Measurements from ENCODE around the gene RNU6-9.

Gene RNU6-9

DNA sequence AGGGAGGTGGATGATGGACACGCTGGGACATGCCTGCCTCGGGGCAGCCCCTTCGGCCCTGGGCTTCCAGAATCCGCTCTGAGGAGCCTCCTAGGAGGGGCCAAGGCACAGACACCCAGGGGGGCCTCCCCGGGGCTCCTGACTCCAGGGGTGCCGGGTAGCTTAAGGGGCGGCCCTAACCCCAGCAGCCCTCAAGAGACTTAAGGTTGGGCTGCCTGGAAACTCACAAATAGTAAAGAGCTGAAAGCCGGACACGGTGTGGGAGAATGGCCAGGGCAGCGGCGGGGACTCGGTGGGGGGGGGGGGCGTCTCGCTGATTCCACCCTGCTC, 40.2 kb downstream of the RNU6-9 start:
- TF ChIP-seq Cebpa-rat (IDR thresholded peaks at IDR 0.05), result no peak
- Histone ChIP-seq H3K36me3 (peaks cover 43 to 97% (median 64%) of the 10 kb centered on the region in 11 experiments), H4K20me1 (peaks cover 77 to 97% (median 88%) of the 10 kb centered on the region in 11 experiments), H3K4me1 (peaks cover 46 to 93% (median 66%) of the 10 kb centered on the region in 10 experiments), H3K27me3 (no peaks in the 10 kb centered on the region), H3K27ac (peak overlapping the region; percentile 32 to 68 (median 55); a peak in 19 of 22 replicates), H3K9me3 (replicated peaks in 1 of 11) (peaks cover 0 to 10% (median 6%) of the 10 kb centered on the region in 11 experiments; a peak in 12 of 22 replicates), H3K4me3 (peak overlapping the region in 9 of 10 experiments; percentile 4 to 59 (median 44); a peak in 15 of 20 replicates), H3K4me2 (peak overlapping the region; percentile 80 to 99 (median 94)), H3K9ac (peak overlapping the region; percentile 48 to 68 (median 59); a peak in 20 of 22 replicates)

GRCh38 chr19:934197-934840, 41.0 kb downstream of the RNU6-9 start:
- Histone ChIP-seq H3K9me3 (replicated peaks in 1 of 11) (peaks cover 0 to 10% (median 6%) of the 10 kb centered on the region in 11 experiments; a peak in 12 of 22 replicates), H3K4me2 (peak overlapping the region; percentile 80 to 99 (median 94)), H3K27ac (peak overlapping the region in 9 of 11 experiments; percentile 7 to 68 (median 46); a peak in 9 of 22 replicates), H3K27me3 (no peaks in the 10 kb centered on the region), H3K9ac (peak overlapping the region in 10 of 11 experiments; percentile 25 to 68 (median 48); a peak in 17 of 22 replicates), H3K4me1 (peaks cover 50 to 96% (median 68%) of the 10 kb centered on the region in 10 experiments), H3K4me3 (peak overlapping the region in 2 of 10 experiments; percentile 45 to 53; a peak in 3 of 20 replicates), H3K36me3 (peaks cover 40 to 98% (median 65%) of the 10 kb centered on the region in 11 experiments), H4K20me1 (peaks cover 80 to 99% (median 91%) of the 10 kb centered on the region in 11 experiments)
- no peak for TF ChIP-seq Cebpa-rat (IDR thresholded peaks at IDR 0.05)

- Histone ChIP-seq H3K4me2 (peak overlapping the region; percentile 80 to 99 (median 94)), H4K20me1 (peaks cover 86 to 99% (median 93%) of the 10 kb centered on the region in 11 experiments), H3K4me1 (peaks cover 57 to 97% (median 73%) of the 10 kb centered on the region in 10 experiments), H3K9ac (peak overlapping the region in 10 of 11 experiments; percentile 25 to 68 (median 44); a peak in 15 of 22 replicates), H3K36me3 (peaks cover 34 to 98% (median 65%) of the 10 kb centered on the region in 11 experiments), H3K27ac (peak overlapping the region in 9 of 11 experiments; percentile 7 to 68 (median 46); a peak in 12 of 22 replicates), H3K4me3 (peak overlapping the region in 2 of 10 experiments; percentile 15 to 53; a peak in 2 of 20 replicates), H3K27me3 (no peaks in the 10 kb centered on the region), H3K9me3 (replicated peaks in 1 of 11) (peaks cover 0 to 10% (median 6%) of the 10 kb centered on the region in 11 experiments; a peak in 12 of 22 replicates)
- TF ChIP-seq Cebpa-rat (IDR thresholded peaks at IDR 0.05), result no peak
Observed at GRCh38 chr19:934865-935479, 41.7 kb downstream of the RNU6-9 start.

GRCh38 chr19:936175-936546, 42.9 kb downstream of the RNU6-9 start:
- H3K9me3 ChIP-seq (replicated peaks in 1 of 11), result peaks cover 0 to 10% (median 6%) of the 10 kb centered on the region in 11 experiments; a peak in 12 of 22 replicates
- peaks cover 68 to 100% (median 85%) of the 10 kb centered on the region in 10 experiments for H3K4me1 ChIP-seq
- peaks cover 94 to 100% (median 97%) of the 10 kb centered on the region in 11 experiments for H4K20me1 ChIP-seq

GRCh38 chr19:937259-937694, 44.0 kb downstream of the RNU6-9 start:
- H3K9me3 ChIP-seq (replicated peaks in 1 of 11), result peaks cover 0 to 10% (median 6%) of the 10 kb centered on the region in 11 experiments; a peak in 12 of 22 replicates
- H3K27ac ChIP-seq, result peak overlapping the region in 1 of 11 experiments; percentile 5; a peak in 1 of 22 replicates
- peaks cover 73 to 100% (median 88%) of the 10 kb centered on the region in 10 experiments for H3K4me1 ChIP-seq
- no peak overlapping the region for H3K9ac ChIP-seq
- no peaks in the 10 kb centered on the region for H3K27me3 ChIP-seq
- no peak overlapping the region for H3K4me3 ChIP-seq
- H3K36me3 ChIP-seq, result peaks cover 26 to 84% (median 53%) of the 10 kb centered on the region in 11 experiments
- H3K4me2 ChIP-seq, result peak overlapping the region in 7 of 11 experiments; percentile 18 to 96 (median 40); a peak in 12 of 22 replicates
- TF ChIP-seq Cebpa-rat (IDR thresholded peaks at IDR 0.05), result no peak
- peaks cover 95 to 100% (median 99%) of the 10 kb centered on the region in 11 experiments for H4K20me1 ChIP-seq

More at GRCh38 chr19:936175-936546, 42.9 kb downstream of the RNU6-9 start:
- no peak for TF ChIP-seq Cebpa-rat (IDR thresholded peaks at IDR 0.05)
- Histone ChIP-seq H3K27me3 (no peaks in the 10 kb centered on the region), H3K4me3 (no peak overlapping the region), H3K36me3 (peaks cover 32 to 88% (median 56%) of the 10 kb centered on the region in 11 experiments), H3K9ac (no peak overlapping the region), H3K27ac (no peak overlapping the region), H3K4me2 (peak overlapping the region in 3 of 11 experiments; percentile 22 to 96 (median 94); a peak in 5 of 22 replicates)

DNA sequence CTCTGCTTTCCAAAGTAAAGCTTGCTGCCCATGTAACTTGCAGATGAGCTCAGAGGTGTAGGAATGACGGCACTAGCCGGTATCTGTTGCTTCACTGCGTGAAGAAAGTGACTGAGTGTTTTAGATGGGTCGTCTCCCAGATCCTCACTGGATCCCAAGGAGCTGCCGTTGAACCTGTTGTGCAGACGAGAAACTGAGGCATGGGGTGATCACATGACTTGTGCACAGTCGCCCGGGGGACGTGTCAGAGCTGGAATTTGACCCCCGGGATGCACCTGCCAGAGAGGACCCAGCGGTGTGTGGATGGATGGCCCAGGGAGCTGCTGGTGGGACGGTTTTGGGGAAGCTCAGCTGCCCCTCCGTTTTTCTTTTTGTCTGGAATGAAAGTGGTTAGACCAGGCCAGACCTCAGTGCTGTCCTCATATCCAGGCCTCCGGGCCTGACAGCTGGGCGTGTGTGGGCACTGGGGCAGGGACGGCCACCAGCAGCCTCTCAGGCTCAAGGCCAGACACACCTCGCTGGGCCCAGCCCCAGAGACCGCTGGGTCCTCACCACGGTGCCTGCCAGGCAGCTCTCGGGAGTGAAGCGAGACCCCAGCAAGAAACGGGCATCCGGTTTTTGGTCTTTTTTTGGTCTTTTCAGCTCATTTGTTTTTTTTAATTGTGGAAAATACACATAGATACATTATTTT, 45.1 kb downstream of the RNU6-9 start:
- Histone ChIP-seq H3K36me3 (peaks cover 34 to 85% (median 61%) of the 10 kb centered on the region in 11 experiments), H3K27me3 (no peaks in the 10 kb centered on the region), H3K9me3 (replicated peaks in 1 of 11) (peaks cover 0 to 10% (median 6%) of the 10 kb centered on the region in 11 experiments; a peak in 12 of 22 replicates), H4K20me1 (peaks cover 95 to 100% (median 99%) of the 10 kb centered on the region in 11 experiments), H3K9ac (peak overlapping the region in 10 of 11 experiments; percentile 17 to 52 (median 44); a peak in 10 of 22 replicates), H3K27ac (peak overlapping the region in 6 of 11 experiments; percentile 5 to 55 (median 29); a peak in 4 of 22 replicates), H3K4me3 (0 out of 20 replicates have a peak overlapping the region, but pooled peaks of 1 of the 10 experiments have one; percentile 19), H3K4me2 (peak overlapping the region; percentile 58 to 97 (median 92)), H3K4me1 (peaks cover 67 to 100% (median 82%) of the 10 kb centered on the region in 10 experiments)
- no peak for TF ChIP-seq Cebpa-rat (IDR thresholded peaks at IDR 0.05)

- Histone ChIP-seq H3K4me3 (no peak overlapping the region), H3K4me2 (peak overlapping the region; percentile 82 to 97 (median 92)), H3K4me1 (peaks cover 56 to 100% (median 73%) of the 10 kb centered on the region in 10 experiments), H3K27ac (no peak overlapping the region; a peak in 2 of 22 replicates), H3K9ac (peak overlapping the region in 4 of 11 experiments; percentile 45 to 74 (median 69); a peak in 4 of 22 replicates), H4K20me1 (peaks cover 94 to 100% (median 99%) of the 10 kb centered on the region in 11 experiments), H3K27me3 (no peaks in the 10 kb centered on the region), H3K9me3 (replicated peaks in 1 of 11) (peaks cover 0 to 10% (median 6%) of the 10 kb centered on the region in 11 experiments; a peak in 12 of 22 replicates), H3K36me3 (peaks cover 41 to 86% (median 66%) of the 10 kb centered on the region in 11 experiments)
- TF ChIP-seq Cebpa-rat (IDR thresholded peaks at IDR 0.05), result no peak
Observed at GRCh38 chr19:939439-939838, 46.2 kb downstream of the RNU6-9 start.
